Measurements from ENCODE around the gene ZNF516.

Gene ZNF516

DNA sequence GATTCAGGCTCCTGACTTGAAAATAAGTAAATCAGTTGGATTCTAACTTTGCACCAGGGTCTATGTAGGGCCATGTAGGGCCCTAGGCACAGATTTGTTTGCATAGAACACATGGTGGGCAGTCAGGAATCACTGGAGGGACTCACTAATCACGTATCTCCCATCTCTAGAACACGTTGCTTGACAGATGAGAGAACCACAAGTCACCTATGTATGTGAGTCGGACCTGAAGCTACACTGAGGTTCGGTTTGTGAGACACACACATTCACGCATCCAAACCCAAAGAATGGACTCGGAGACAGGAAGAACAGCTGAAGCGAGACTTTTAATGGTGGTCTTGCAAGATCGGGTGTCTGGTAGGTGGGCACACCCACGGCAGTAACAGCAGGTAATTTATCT is 157.0 kb downstream of the ZNF516 start:
- Histone ChIP-seq H3K4me2 (ENCODE audit: insufficient read depth, low read length) (no peak overlapping the region), H3K9ac (ENCODE audit: low read depth, low read length) (no peak overlapping the region), H3K4me3 (ENCODE audit: low read depth in 1 of 2, low read length in 2 of 2) (no peak overlapping the region), H3K27ac (ENCODE audit: low read length) (no peak overlapping the region), H2AFZ (ENCODE audit: low read depth, low read length) (no peak overlapping the region), H3K27me3 (ENCODE audit: insufficient read depth, low read length, poor library complexity) (no peaks in the 10 kb centered on the region), H3K36me3 (ENCODE audit: insufficient read depth, low read length) (no peaks in the 10 kb centered on the region), H3K79me2 (ENCODE audit: insufficient read depth, low read length) (no peaks in the 10 kb centered on the region), H4K20me1 (ENCODE audit: insufficient read depth, low read length) (no peaks in the 10 kb centered on the region), H3K4me1 (ENCODE audit: insufficient read depth, low read length) (no peaks in the 10 kb centered on the region), H3K9me3 (ENCODE audit: insufficient read depth, low read length, severe bottlenecking) (peaks cover 16% of the 10 kb centered on the region)
- no peak for ATAC-seq (ENCODE audit: insufficient read depth, low read depth)
- TF ChIP-seq EZH2 (IDR thresholded peaks at IDR 0.05; ENCODE audit: borderline replicate concordance, low read depth, low read length, severe bottlenecking) = no peak
- TF ChIP-seq, protein P1, sequence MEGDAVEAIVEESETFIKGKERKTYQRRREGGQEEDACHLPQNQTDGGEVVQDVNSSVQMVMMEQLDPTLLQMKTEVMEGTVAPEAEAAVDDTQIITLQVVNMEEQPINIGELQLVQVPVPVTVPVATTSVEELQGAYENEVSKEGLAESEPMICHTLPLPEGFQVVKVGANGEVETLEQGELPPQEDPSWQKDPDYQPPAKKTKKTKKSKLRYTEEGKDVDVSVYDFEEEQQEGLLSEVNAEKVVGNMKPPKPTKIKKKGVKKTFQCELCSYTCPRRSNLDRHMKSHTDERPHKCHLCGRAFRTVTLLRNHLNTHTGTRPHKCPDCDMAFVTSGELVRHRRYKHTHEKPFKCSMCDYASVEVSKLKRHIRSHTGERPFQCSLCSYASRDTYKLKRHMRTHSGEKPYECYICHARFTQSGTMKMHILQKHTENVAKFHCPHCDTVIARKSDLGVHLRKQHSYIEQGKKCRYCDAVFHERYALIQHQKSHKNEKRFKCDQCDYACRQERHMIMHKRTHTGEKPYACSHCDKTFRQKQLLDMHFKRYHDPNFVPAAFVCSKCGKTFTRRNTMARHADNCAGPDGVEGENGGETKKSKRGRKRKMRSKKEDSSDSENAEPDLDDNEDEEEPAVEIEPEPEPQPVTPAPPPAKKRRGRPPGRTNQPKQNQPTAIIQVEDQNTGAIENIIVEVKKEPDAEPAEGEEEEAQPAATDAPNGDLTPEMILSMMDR (IDR thresholded peaks at IDR 0.05; ENCODE audit: borderline replicate concordance, extremely low read depth, low read length, poor library complexity, severe bottlenecking) = no peak
- DNase-seq = no peak

- no peaks in the 10 kb centered on the region for H3K36me3 ChIP-seq (ENCODE audit: insufficient read depth, low read length)
- no peak overlapping the region for H3K9ac ChIP-seq (ENCODE audit: low read depth, low read length)
- H3K27me3 ChIP-seq (ENCODE audit: insufficient read depth, low read length, poor library complexity) = no peaks in the 10 kb centered on the region
- no peak overlapping the region for H3K4me2 ChIP-seq (ENCODE audit: insufficient read depth, low read length)
- no peak overlapping the region for H3K4me3 ChIP-seq (ENCODE audit: low read depth in 1 of 2, low read length in 2 of 2)
- TF ChIP-seq, protein P1 (IDR thresholded peaks at IDR 0.05; ENCODE audit: borderline replicate concordance, extremely low read depth, low read length, poor library complexity, severe bottlenecking) = no peak
- TF ChIP-seq EZH2 (IDR thresholded peaks at IDR 0.05; ENCODE audit: borderline replicate concordance, low read depth, low read length, severe bottlenecking) = no peak
- H3K27ac ChIP-seq (ENCODE audit: low read length) = no peak overlapping the region
- DNase-seq (no peak), ATAC-seq (ENCODE audit: insufficient read depth, low read depth) (no peak)
- H3K9me3 ChIP-seq (ENCODE audit: insufficient read depth, low read length, severe bottlenecking) = peaks cover 18% of the 10 kb centered on the region
- H2AFZ ChIP-seq (ENCODE audit: low read depth, low read length) = no peak overlapping the region
- H4K20me1 ChIP-seq (ENCODE audit: insufficient read depth, low read length) = no peaks in the 10 kb centered on the region
- H3K79me2 ChIP-seq (ENCODE audit: insufficient read depth, low read length) = no peaks in the 10 kb centered on the region
- H3K4me1 ChIP-seq (ENCODE audit: insufficient read depth, low read length) = no peaks in the 10 kb centered on the region
Observed at GRCh38 chr18:76335859-76336640, 159.0 kb downstream of the ZNF516 start.

- H3K4me2 ChIP-seq (ENCODE audit: insufficient read depth, low read length) = no peak overlapping the region
- H2AFZ ChIP-seq (ENCODE audit: low read depth, low read length) = no peak overlapping the region
- DNase-seq (no peak), ATAC-seq (ENCODE audit: insufficient read depth, low read depth) (no peak)
- H3K79me2 ChIP-seq (ENCODE audit: insufficient read depth, low read length) = no peaks in the 10 kb centered on the region
- H3K27ac ChIP-seq (ENCODE audit: low read length) = no peak overlapping the region
- H3K4me1 ChIP-seq (ENCODE audit: insufficient read depth, low read length) = no peaks in the 10 kb centered on the region
- H3K4me3 ChIP-seq (ENCODE audit: low read depth in 1 of 2, low read length in 2 of 2) = no peak overlapping the region
- H4K20me1 ChIP-seq (ENCODE audit: insufficient read depth, low read length) = no peaks in the 10 kb centered on the region
- H3K9me3 ChIP-seq (ENCODE audit: insufficient read depth, low read length, severe bottlenecking) = peaks cover 3% of the 10 kb centered on the region
- no peaks in the 10 kb centered on the region for H3K27me3 ChIP-seq (ENCODE audit: insufficient read depth, low read length, poor library complexity)
- H3K36me3 ChIP-seq (ENCODE audit: insufficient read depth, low read length) = no peaks in the 10 kb centered on the region
- TF ChIP-seq, protein P1 (IDR thresholded peaks at IDR 0.05; ENCODE audit: borderline replicate concordance, extremely low read depth, low read length, poor library complexity, severe bottlenecking) = no peak
- no peak for TF ChIP-seq EZH2 (IDR thresholded peaks at IDR 0.05; ENCODE audit: borderline replicate concordance, low read depth, low read length, severe bottlenecking)
- H3K9ac ChIP-seq (ENCODE audit: low read depth, low read length) = no peak overlapping the region
Observed at GRCh38 chr18:76328140-76328539, 166.9 kb downstream of the ZNF516 start.
